ENCODE measurements around the gene PPM1H. TPM values are rescaled to one million over a fixed set of nuclear protein-coding genes. Genes with fewer than 3 reads are reported as not detected.

The PPM1H gene
- polyA plus RNA-seq, 1 of the 3 experiments (the other 2 are of a cell fraction): 0.13 TPM

DNA sequence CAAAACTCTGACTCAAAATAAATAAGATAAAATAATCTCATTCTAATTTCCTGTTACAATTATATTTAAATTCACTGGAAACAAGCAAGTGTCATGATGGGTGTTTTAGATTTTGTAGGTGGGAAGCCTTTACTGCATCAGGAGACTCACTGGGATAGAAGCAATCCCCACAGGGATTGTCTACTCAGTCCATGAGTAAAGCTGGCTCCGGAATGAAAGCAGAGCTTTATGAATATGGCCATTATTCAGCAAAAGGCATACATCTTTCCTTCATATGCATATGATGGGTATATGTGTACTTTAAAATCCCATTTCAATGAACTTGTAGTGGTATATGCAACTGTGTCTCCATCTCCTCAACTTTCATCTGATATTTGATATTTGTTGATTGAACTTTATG lies 25.4 kb upstream of the PPM1H start:
- WGBS (ENCODE audit: low lambda C conversion rate): 6% methylated on average over 1 of the region's 1 CpG
- no peak overlapping the region for H3K4me2 ChIP-seq
- no peak overlapping the region for H3K4me3 ChIP-seq (ENCODE audit: low read depth in 2 of 2, low read length in 1 of 2)
- no peaks in the 10 kb centered on the region for H4K20me1 ChIP-seq (ENCODE audit: insufficient read depth)
- no peaks in the 10 kb centered on the region for H3K36me3 ChIP-seq (replicated peaks in 1 of 2; ENCODE audit: control insufficient read depth in 1 of 2, insufficient read depth in 2 of 2, low read length in 1 of 2)
- no peak overlapping the region for H2AFZ ChIP-seq (ENCODE audit: low read depth)
- ChIA-PET CTCF (interaction anchor here (0.6 kb wide), 1 partner anchor 22 kb away, joined by 3 read pairs; no protein-coding TSS in a partner anchor), POLR2A (no interaction called here)
- H3K27ac ChIP-seq (ENCODE audit: low read depth in 2 of 2, low read length in 1 of 2): no peak overlapping the region
- H3K4me1 ChIP-seq (ENCODE audit: control insufficient read depth in 1 of 2, insufficient read depth in 2 of 2, low read depth in 1 of 2, low read length in 1 of 2): no peaks in the 10 kb centered on the region
- no peak overlapping the region for H3K9ac ChIP-seq
- H3K9me2 ChIP-seq: no peaks in the 10 kb centered on the region
- H3K79me2 ChIP-seq (ENCODE audit: insufficient read depth): no peaks in the 10 kb centered on the region
- peaks cover 33% of the 10 kb centered on the region for H3K27me3 ChIP-seq (ENCODE audit: insufficient read depth)
- H3K9me3 ChIP-seq: no peaks in the 10 kb centered on the region
- DNase-seq: no peak
- H3F3A ChIP-seq (replicated peaks; ENCODE audit: insufficient read depth): no peaks in the 10 kb centered on the region
- TF ChIP-seq NFIC (IDR thresholded peaks at IDR 0.05; ENCODE audit: borderline replicate concordance): no peak
- no peak for TF ChIP-seq CHD2 (IDR thresholded peaks at IDR 0.05; ENCODE audit: low read length, partially characterized antibody)
- no peak for TF ChIP-seq GATA2 (CRISPR knock-in tag; IDR thresholded peaks at IDR 0.05)
- TF ChIP-seq RFX5 (IDR thresholded peaks at IDR 0.05; ENCODE audit: low read length): no peak
- no peak for TF ChIP-seq NRF1 (IDR thresholded peaks at IDR 0.05; ENCODE audit: low read depth, low read length)
- TF ChIP-seq CTCF (IDR thresholded peaks at IDR 0.05): no peak
- no peak for TF ChIP-seq YY1 (IDR thresholded peaks at IDR 0.05; ENCODE audit: low read depth)
- TF ChIP-seq FOXM1 (IDR thresholded peaks at IDR 0.05; ENCODE audit: low read depth): no peak
- no peak for TF ChIP-seq FOXJ3 (CRISPR knock-in tag; IDR thresholded peaks at IDR 0.05)
- TF ChIP-seq RXRA (IDR thresholded peaks at IDR 0.05; ENCODE audit: borderline replicate concordance, low read depth): no peak
- TF ChIP-seq MAX (IDR thresholded peaks at IDR 0.05; ENCODE audit: low read depth): no peak
- TF ChIP-seq TCF12 (IDR thresholded peaks at IDR 0.05): no peak
- TF ChIP-seq IRF3 (IDR thresholded peaks at IDR 0.05; ENCODE audit: low read depth, low read length): no peak
- no peak for TF ChIP-seq TAF1 (IDR thresholded peaks at IDR 0.05; ENCODE audit: borderline replicate concordance, low read depth, low read length)

DNA sequence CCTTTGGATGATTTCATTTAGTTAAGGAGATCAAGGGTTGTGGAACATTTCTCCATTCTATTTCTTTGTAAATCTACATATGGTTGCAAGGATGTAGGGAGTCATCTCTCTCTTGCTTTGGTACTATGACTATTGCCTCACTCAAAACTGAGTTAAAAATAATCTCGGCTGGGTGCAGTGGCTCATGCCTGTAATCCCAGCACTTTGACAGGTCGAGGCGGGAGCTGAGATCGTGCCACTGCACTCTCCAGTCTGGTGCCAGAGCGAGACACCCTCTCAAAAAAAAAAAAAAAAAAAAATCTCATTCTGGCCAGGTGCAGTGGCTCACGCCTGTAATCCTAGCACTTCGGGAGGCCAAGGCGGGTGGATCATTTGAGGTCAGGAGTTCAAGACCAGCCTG lies 24.8 kb upstream of the PPM1H start:
- Histone ChIP-seq H3K4me1 (ENCODE audit: control insufficient read depth in 1 of 2, insufficient read depth in 2 of 2, low read depth in 1 of 2, low read length in 1 of 2) (no peaks in the 10 kb centered on the region), H3K79me2 (ENCODE audit: insufficient read depth) (no peaks in the 10 kb centered on the region), H3K27ac (ENCODE audit: low read depth in 2 of 2, low read length in 1 of 2) (no peak overlapping the region), H3F3A (replicated peaks; ENCODE audit: insufficient read depth) (no peaks in the 10 kb centered on the region), H3K27me3 (ENCODE audit: insufficient read depth) (peaks cover 34% of the 10 kb centered on the region), H3K9ac (no peak overlapping the region), H3K9me2 (no peaks in the 10 kb centered on the region), H2AFZ (ENCODE audit: low read depth) (no peak overlapping the region), H3K36me3 (replicated peaks in 1 of 2; ENCODE audit: control insufficient read depth in 1 of 2, insufficient read depth in 2 of 2, low read length in 1 of 2) (no peaks in the 10 kb centered on the region), H3K9me3 (no peaks in the 10 kb centered on the region), H3K4me2 (no peak overlapping the region), H3K4me3 (ENCODE audit: low read depth in 2 of 2, low read length in 1 of 2) (no peak overlapping the region), H4K20me1 (ENCODE audit: insufficient read depth) (no peaks in the 10 kb centered on the region)
- no peak for DNase-seq
- WGBS (ENCODE audit: low lambda C conversion rate): 16% methylated on average over 8 of the region's 8 CpGs
- TF ChIP-seq FOXM1 (IDR thresholded peaks at IDR 0.05; ENCODE audit: low read depth) (no peak), IRF3 (IDR thresholded peaks at IDR 0.05; ENCODE audit: low read depth, low read length) (no peak), MXI1 (IDR thresholded peaks at IDR 0.05; ENCODE audit: low read depth, low read length) (no peak), CTCF (IDR thresholded peaks at IDR 0.05) (no peak), ELF1 (IDR thresholded peaks at IDR 0.05) (no peak)
- TF ChIP-seq, protein P1, sequence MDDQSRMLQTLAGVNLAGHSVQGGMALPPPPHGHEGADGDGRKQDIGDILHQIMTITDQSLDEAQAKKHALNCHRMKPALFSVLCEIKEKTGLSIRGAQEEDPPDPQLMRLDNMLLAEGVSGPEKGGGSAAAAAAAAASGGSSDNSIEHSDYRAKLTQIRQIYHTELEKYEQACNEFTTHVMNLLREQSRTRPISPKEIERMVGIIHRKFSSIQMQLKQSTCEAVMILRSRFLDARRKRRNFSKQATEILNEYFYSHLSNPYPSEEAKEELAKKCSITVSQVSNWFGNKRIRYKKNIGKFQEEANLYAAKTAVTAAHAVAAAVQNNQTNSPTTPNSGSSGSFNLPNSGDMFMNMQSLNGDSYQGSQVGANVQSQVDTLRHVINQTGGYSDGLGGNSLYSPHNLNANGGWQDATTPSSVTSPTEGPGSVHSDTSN (IDR thresholded peaks at IDR 0.05): no peak
- POLR2A ChIA-PET: no interaction called here
- CTCF ChIA-PET: interaction anchor here (0.6 kb wide), 1 partner anchor 21 kb away, joined by 3 read pairs; no protein-coding TSS in a partner anchor
